Stimulated activated CD4-positive, alpha-beta T cell treated with anti-CD3 and anti-CD28 coated beads, Interleukin-1b, Interleukin-23, amount 100 ng/mL, for 4 hours (primary cell): Measurements from ENCODE around the gene PHACTR1.

Experiments
- DNase-seq, 2 donors: peaks; one replicate each; pipeline ENCODE4 v3.0.0-alpha.2; 2020; ENCODE audit warnings: low read depth in 2 of 2

The PHACTR1 gene

DNA sequence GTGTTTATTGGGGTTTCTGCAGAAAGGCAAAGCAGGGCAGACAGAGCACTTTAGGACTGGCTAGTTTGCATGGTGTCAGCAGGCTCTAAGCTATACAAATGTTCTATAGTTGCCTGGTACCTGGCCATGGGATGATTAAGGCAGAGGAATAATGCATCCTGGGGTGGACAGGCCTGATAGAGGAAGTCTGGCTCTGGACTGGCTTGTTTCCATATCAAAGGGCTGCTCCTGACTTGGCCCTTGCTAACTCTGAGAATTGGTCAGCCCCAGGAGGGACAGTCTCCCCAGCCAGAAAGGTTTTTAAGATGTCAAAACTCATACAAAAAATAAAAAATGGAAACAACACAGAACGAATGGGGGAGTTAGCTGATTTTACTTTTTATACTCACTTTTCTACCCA is 474.9 kb downstream of the PHACTR1 start:
- DNase-seq = no peak

GRCh38 chr6:13194852-13195251 is 478.3 kb downstream of the PHACTR1 start:
- DNase-seq = peak; percentile 2 to 8

GRCh38 chr6:13195803-13196202 is 479.2 kb downstream of the PHACTR1 start:
- DNase-seq = no peak

DNA sequence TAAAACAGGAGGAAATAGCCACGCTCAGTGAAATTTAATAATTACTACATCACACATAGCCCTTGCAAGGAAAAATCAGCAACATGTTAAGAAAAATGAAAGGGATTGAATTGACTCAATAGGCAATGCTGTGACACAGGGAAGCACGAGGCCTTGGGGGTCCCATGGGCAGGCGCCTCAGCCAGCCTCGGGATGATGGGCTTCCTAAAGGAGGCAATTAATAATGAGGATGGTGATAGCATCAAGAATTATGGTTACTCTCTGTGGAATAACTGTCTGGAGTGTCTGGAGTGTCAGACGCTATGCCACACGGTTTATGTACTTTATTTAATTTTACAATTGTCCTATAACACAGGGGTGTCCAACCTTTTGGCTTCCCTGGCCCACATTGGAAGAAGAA is 481.6 kb downstream of the PHACTR1 start:
- DNase-seq = no peak

DNA sequence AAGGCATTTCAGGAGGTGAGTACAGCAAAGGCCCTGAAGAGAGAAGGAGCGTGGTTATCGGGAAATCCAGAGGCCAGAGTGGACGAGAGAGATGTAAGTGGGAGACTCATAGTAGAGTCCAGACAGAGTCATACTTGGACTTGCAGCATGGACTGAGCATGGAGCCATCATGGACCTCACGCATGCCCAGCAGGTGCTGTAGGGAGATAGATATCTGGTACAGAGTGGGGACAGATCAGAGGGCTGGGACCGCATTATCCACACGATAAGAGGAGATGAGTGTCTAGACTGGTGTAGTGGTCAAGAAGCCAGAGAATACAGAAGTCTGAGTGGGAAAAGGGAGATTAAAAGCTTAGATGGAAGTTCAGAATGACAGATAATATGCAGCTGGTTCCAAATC is 484.8 kb downstream of the PHACTR1 start:
- DNase-seq = no peak

DNA sequence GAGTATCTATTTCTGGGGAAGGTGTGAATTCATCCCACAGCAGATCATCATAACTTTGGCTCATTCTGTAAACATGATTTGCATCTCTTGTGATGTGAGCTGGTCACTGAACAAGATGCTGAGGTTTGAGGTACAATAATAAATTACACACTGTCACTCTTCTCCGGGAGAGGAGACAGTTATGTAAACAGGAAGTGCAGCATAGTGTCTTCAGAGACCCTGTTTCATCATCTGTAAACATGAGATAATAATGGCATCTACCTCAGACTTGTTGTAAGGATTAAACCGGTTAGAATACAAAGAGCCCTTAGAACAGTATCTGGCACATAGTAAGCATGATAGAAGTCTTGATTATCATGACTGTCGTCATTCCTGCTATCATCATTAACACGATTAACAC is 486.6 kb downstream of the PHACTR1 start:
- no peak for DNase-seq

DNA sequence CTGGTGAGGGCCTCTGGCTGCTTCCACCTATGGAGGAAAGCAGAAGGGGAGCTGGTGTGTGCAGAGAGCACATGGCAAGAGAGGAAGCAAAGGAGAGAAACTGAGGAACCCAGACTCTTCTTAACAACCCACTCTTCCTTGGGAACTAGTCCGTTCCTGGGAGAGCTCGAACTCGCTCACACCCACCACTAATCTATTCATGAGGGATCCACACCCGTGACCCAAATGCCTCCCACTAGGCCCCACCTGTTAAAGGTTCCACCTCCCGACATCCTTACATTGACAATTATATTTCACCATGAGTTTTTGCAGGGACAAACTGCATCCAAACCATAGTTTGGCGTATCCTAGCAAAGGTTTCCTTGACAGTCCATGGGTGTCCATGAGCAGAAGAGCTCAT is 488.5 kb downstream of the PHACTR1 start:
- DNase-seq = no peak

- no peak for DNase-seq
Measured at GRCh38 chr6:13212096-13212495, 495.5 kb downstream of the PHACTR1 start.

DNA sequence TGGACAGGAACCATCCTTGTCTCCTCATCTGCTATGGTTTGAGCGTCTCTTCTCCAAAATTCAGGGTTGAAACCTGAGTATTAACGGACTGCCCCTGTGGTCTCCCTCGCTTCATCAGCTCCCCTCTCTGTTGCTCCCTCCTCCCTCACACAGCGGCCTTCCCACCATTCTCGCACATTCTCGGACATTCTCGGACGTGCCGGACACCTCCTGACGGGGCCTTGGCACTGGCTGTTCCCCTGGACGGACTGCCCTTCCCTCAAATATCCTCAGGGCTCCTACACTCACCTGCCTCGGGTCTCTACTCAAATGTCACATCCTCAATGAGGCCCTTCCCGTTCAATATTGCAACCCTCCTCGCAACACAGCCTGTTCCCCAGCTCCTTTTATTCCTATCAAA is 496.0 kb downstream of the PHACTR1 start:
- DNase-seq = no peak

DNA sequence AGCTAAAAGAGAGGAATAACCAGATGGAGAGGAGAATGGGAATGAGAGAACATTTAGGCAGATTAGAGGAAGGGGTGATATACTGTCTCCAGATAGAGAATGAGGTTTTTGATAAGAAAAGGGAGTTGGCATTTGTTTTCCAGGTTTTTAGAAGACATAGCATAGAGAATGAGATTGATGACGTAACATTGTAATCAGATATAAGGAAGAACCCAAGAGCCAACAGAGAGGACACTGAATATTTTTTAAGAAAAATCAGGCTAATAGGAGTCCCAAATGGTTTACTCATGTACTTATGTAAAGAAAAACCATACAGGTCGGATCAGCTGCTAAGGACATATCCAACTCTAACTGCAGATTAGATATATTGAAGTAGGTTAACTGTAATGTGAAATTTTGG is 498.8 kb downstream of the PHACTR1 start:
- DNase-seq = no peak

DNA sequence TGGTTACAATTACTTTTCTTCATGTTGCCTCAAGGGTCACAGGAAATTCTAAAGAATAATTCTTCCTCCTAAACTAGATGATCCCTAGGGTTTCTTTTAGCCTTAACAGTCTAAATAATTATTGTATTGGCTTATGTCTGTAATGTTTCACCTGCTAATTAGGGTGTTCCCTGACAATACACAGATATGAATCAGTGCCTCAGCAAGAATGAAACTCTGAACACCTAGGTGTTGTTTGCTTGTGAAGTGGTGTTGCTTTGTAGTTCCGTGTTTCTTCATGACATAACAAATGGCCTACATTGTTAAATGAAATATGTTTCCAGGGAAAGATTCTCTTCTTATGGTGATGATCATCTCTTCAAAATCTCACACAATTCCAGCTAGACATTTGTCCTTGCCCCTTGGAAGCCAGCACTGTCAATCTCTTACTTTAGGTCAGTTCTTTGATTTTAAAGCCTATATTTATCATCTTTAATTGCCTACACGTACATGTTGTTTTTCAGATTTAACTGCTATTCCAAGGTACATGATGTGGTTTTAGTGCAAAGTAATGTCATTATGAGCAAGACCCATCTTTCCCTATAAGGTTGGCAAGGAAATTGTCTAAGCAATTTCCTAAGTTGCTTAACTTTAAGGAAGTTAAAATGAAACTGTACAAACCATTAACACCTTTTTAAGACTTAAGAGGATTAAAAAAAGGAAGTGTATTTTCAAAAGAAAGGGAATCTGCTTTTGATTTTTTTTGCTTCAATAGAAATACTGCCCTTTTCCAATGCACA is 499.9 kb downstream of the PHACTR1 start:
- no peak for DNase-seq

GRCh38 chr6:13217206-13217905 is 500.8 kb downstream of the PHACTR1 start:
- DNase-seq = no peak

GRCh38 chr6:13220266-13220665 is 503.7 kb downstream of the PHACTR1 start:
- no peak for DNase-seq

DNA sequence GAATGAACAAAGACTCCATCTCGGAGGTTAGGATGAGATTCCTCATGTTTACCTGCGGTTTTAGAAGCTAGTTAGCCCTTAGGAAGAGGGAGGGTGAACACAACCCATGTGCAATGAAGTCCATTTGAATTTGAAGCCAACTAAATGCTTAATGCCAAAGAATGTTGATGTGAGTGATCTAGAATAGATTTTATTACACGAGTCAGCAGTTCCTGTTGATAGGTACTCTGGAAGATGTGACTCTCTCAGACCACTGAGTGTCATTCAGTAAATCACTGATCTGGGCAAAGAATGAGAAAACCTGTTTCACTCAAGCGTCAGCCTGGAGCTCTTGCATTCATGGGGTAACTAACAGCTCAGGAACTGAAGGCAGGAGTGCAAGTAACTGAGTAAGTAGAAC is 505.5 kb downstream of the PHACTR1 start:
- no peak for DNase-seq

DNA sequence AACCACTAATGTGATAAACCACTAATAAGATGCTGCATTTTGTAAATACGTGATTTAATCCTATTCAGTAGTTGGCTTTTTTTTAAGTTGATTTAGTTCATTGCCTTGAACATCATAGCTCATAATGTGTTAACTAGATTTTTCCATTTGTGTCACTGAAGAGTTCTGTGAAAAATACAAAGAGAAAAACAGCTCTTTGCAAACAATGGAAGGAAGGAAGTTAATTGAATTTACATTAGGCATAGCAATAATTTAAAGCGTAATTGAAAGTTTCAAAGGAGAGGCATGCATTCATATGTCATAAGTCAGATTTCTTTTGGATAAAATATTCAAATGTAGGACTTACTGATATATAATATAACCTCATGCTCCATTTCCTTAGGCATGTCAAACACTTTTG is 509.5 kb downstream of the PHACTR1 start:
- DNase-seq = no peak

- no peak for DNase-seq
Measured at GRCh38 chr6:13228264-13229204, 512.0 kb downstream of the PHACTR1 start.

DNA sequence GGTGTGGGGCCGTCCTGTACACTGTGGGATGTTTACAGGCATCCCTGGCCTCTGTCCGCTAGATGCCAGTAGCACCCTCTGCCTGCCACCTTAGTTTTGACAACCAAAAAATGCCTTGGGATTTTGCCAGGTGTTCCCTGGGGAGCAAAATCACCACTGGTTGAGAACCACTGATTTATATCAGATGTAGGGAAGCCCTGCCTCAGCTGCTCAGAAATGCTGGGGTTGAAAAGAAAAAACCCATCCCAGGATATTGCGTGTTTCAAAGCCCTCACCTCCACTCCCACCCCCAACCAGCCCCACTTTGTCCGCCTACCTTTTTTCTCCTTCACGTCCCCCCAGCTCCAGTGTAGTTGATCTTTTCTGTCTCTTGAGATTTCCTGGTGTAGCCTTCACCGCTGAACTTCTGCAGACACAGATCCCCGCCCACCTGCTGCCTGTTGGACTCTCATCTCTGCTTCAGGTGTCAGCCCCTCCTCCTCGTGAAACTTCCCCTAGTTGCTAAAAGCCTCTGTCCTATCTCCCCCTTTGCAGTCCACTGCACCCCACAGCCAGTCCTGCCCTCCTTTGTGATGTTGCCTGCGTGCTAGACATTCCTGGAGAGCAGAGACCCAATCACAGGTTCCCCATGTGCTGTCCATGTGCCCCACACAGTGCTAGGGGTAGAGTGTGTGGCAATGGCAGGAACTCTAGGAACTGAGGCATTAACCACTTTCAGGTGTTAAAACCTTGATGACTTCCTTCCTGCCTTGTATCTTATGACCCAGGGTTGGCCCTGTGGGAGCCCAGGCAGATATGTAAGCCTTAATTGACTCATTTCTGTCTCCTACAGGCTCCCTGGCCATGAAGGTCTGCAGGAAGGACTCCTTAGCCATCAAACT is 512.9 kb downstream of the PHACTR1 start:
- no peak for DNase-seq

DNA sequence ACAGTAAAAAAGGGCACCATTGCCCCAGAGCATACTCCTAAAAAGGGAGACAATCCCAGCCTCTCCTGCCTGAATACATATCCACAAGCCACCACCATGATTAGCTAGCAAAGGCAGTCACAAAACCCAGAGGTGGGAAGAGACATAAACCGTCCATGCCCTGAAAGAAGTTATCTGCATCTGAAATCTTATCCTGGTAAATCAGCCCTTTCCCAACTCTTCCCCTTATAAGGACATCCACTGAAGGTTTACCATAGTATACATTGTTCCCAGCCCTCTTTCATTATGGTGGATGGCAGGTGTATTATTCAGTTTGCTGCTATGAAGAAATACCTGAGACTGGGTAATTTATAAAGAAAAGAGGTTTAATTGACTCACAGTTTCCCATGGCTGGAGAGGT is 516.5 kb downstream of the PHACTR1 start:
- DNase-seq = no peak

DNA sequence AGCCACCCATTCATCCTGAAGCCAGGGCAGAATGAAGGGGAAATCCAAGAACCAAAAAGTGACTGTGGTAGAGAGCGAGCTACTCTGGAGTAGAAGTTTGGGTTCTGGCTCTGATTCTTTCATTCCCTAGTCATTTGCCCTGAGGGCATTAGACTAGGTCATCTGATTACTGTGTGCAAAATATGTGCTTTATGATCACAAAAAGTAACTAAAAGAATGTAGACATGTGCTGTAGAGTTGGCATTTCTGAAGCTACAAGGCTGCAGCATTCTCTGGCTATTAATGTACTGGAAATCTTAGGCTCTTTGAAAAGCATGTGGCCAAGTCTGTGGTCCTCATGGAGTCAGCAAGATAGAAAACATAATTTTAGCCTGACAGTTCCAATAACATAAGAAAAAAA is 517.6 kb downstream of the PHACTR1 start:
- no peak for DNase-seq

DNA sequence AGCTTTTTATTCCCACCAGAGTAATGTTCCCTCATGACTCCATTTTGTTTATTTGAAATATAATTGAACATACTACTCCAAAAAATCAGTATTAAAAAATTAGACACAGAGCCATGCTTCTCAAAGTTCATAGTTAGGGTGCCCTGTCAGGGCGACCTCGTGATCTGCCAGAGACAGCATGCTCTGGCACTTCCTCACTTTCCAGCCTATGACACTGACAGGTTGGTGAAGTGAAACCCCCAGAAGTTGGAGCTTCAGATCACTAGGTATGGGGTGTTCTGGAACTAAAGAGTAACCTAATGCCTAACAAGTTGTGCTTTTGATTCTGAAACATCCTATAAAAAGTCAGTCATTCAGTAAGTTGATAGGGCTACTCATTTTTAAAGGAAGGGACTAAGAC is 518.8 kb downstream of the PHACTR1 start:
- no peak for DNase-seq

DNA sequence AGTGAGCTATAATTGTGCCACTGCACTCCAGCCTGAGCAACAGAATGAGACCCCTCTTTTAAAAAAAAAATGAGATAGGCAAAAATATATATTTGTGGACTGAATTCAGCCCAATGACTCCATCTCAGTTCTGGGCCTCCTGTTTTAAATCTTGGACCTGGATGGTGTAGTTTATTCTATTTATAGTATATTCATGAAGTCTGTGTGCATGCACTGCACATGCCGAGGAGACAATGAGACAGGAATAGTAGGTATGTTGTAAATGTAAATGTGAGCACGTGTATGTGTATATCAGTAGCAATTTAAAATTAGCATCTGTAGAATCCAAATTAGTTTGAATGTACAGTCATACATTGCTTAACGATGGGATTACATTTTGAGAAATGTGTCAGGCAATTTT is 520.8 kb downstream of the PHACTR1 start:
- no peak for DNase-seq
